Neutrophil (primary cell): Measurements from ENCODE around the gene P4HA3.

Experiments used
- H3K27ac ChIP-seq: fragments of 200-600 bp; sonication (generic); 2 replicates; pipeline ENCODE4 v1.5.1; 2016; ENCODE audit warnings: mild to moderate bottlenecking, moderate library complexity
- H3K27me3 ChIP-seq: fragments of 200-600 bp; sonication (generic); 2 replicates; pipeline ENCODE4 v1.6.0; 2016; ENCODE audit warnings: mild to moderate bottlenecking
- H3K36me3 ChIP-seq: fragments of 200-600 bp; sonication (generic); 2 replicates; pipeline ENCODE4 v1.5.1; 2017
- H3K4me1 ChIP-seq, 2 experiments: fragments of 200-600 bp in 1 of 2; sonication (generic) in 1 of 2; 1 replicate in 1 of 2; 2 replicates in 1 of 2; pipeline versions ENCODE4 v1.5.1 to v1.6.1; 2013 to 2016; ENCODE audit warnings: low read depth in 1 of 2, low read length in 1 of 2, mild to moderate bottlenecking in 1 of 2, moderate library complexity in 1 of 2; ENCODE audit not compliant: control insufficient read depth in 1 of 2, insufficient read depth in 1 of 2
- H3K4me3 ChIP-seq, 2 experiments: fragments of 200-600 bp in 1 of 2; sonication (generic) in 1 of 2; 1 replicate in 1 of 2; 2 replicates in 1 of 2; pipeline ENCODE4 v1.5.1; 2013 to 2016; ENCODE audit warnings: low read depth in 1 of 2, low read length in 1 of 2, mild to moderate bottlenecking in 1 of 2, moderate library complexity in 1 of 2
- H3K9me3 ChIP-seq: fragments of 200-600 bp; sonication (generic); 2 replicates; pipeline ENCODE4 v1.5.1; 2016
- TF ChIP-seq, protein P1 (sequence below): fragments of 200-600 bp; sonication (generic); IDR thresholded peaks from 2 replicates; pipeline ENCODE4 v1.5.1; 2016; ENCODE audit warnings: antibody characterized with exemption

The P4HA3 gene

DNA sequence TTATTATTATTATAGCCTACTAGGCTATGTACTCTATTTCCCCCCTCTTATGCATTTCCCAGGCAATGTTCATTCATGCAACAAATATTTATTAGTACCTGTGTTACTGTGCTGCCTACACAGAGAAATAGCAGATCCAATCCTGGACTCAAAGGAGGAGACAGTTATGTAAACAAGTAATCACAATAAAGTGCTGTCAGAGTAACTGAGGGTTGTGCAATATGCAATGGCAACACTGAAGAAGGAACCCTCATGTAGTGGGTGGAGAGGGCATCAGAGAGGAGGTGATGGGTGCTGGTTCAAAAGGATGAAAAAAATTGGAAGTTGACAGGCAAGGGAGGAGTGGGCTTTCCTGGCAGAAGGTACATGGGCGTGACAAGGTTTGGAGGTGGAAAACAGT lies 886 bp upstream of the P4HA3 start:
- no peak overlapping the region for H3K4me3 ChIP-seq
- TF ChIP-seq, protein P1, sequence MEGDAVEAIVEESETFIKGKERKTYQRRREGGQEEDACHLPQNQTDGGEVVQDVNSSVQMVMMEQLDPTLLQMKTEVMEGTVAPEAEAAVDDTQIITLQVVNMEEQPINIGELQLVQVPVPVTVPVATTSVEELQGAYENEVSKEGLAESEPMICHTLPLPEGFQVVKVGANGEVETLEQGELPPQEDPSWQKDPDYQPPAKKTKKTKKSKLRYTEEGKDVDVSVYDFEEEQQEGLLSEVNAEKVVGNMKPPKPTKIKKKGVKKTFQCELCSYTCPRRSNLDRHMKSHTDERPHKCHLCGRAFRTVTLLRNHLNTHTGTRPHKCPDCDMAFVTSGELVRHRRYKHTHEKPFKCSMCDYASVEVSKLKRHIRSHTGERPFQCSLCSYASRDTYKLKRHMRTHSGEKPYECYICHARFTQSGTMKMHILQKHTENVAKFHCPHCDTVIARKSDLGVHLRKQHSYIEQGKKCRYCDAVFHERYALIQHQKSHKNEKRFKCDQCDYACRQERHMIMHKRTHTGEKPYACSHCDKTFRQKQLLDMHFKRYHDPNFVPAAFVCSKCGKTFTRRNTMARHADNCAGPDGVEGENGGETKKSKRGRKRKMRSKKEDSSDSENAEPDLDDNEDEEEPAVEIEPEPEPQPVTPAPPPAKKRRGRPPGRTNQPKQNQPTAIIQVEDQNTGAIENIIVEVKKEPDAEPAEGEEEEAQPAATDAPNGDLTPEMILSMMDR: no peak
- peaks cover 11 to 17% of the 10 kb centered on the region in 2 experiments for H3K4me1 ChIP-seq
- no peaks in the 10 kb centered on the region for H3K9me3 ChIP-seq
- H3K27me3 ChIP-seq: peaks cover 45% of the 10 kb centered on the region
- H3K36me3 ChIP-seq: no peaks in the 10 kb centered on the region
- no peak overlapping the region for H3K27ac ChIP-seq

GRCh38 chr11:74310857-74311256 lies 583 bp downstream of the P4HA3 start:
- Histone ChIP-seq H3K9me3 (no peaks in the 10 kb centered on the region), H3K36me3 (no peaks in the 10 kb centered on the region), H3K27me3 (peaks cover 52% of the 10 kb centered on the region), H3K4me3 (peak overlapping the region; percentile 34 to 51), H3K27ac (no peak overlapping the region), H3K4me1 (peaks cover 11 to 17% of the 10 kb centered on the region in 2 experiments)
- TF ChIP-seq, protein P1: no peak

- peaks cover 11 to 17% of the 10 kb centered on the region in 2 experiments for H3K4me1 ChIP-seq
- H3K27me3 ChIP-seq: peaks cover 64% of the 10 kb centered on the region
- H3K9me3 ChIP-seq: no peaks in the 10 kb centered on the region
- H3K4me3 ChIP-seq: no peak overlapping the region
- no peak overlapping the region for H3K27ac ChIP-seq
- H3K36me3 ChIP-seq: no peaks in the 10 kb centered on the region
- TF ChIP-seq, protein P1: no peak
Observed at GRCh38 chr11:74307434-74307833, 4.0 kb downstream of the P4HA3 start.

DNA sequence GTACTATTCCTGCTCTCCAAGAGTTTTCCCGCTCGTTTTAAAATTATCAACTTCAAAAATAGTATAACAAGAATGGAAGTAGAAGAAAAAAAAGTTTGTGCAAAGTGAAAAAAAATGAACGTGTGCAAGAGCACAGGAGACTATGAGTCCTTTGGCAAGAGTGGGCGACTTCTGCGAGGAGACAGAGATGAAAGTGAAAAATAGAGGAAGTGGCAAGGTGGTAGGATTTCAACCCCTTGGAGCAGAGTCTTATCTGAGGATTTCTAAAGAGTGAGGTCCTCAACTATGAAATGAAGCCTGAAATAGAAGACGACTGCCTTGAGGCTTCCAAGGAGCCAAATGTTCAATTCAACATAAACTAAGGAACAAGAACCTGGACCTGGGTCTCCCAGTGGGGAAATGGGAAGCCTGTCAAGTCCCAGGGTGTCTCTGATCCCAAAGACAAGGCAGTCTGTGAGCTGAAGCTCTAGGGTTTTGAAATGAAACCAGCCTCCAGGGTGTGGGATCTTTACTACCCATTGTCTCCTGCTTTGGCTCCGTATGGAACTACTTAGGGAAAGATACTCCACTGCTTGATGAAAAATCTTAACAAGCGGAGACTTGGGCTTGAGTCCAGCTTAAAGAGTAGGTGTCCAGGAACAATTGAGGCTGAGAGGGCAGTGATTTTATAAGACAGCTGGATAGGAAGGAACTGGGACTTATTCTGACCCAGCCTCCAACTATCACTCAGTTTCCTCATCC lies 4.8 kb downstream of the P4HA3 start:
- Histone ChIP-seq H3K4me1 (peaks cover 7 to 9% of the 10 kb centered on the region in 2 experiments), H3K4me3 (no peak overlapping the region), H3K27me3 (peaks cover 62% of the 10 kb centered on the region), H3K9me3 (no peaks in the 10 kb centered on the region), H3K36me3 (no peaks in the 10 kb centered on the region), H3K27ac (no peak overlapping the region)
- TF ChIP-seq, protein P1: no peak

DNA sequence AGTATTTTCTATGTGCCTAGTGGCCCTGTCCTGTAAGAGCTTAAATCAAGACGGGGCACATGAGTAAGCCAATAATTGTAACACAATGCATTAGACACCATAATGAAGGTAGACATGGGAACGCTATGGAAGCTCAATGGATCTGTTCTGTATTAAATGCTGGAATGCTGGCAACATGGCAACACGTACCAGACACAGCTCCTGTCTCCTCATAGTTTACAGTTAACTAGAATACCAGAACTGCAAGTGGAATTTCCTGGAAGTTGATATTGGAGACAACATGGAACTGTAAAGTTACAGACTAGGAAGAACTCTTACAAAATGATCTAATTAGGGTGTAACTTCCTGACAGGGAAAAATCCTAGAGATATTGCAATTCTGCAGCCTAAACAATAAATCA lies 12.4 kb downstream of the P4HA3 start:
- Histone ChIP-seq H3K27ac (no peak overlapping the region), H3K4me3 (no peak overlapping the region), H3K27me3 (no peaks in the 10 kb centered on the region), H3K36me3 (no peaks in the 10 kb centered on the region), H3K9me3 (no peaks in the 10 kb centered on the region), H3K4me1 (peaks cover 0 to 4% of the 10 kb centered on the region in 2 experiments)
- TF ChIP-seq, protein P1: no peak
